SK-N-SH treated with all-trans-retinoic acid at 6 μM for 48 hours (cell line): ENCODE measurements around the gene ATP8B3.

ENCODE experiments used
- ATAC-seq: fragments of 200-7000 bp; cut with Tn5 transposase; 3 replicates; pipeline ENCODE4 v1.9.1; 2020; ENCODE audit warnings: mild to moderate bottlenecking, moderate library complexity
- ARNTL ChIP-seq: fragments of 450-650 bp; formaldehyde crosslinking; IDR thresholded peaks from 2 replicates; pipeline ENCODE4 v1.5.0; 2020; ENCODE audit warnings: low read depth, mild to moderate bottlenecking, moderate library complexity, borderline replicate concordance
- BACH2 ChIP-seq: fragments of 250-450 bp; sonication (Bioruptor Pico); IDR thresholded peaks from 2 replicates; pipeline ENCODE4 v1.9.0; 2021; ENCODE audit warnings: mild to moderate bottlenecking, borderline replicate concordance
- CSDC2 ChIP-seq: fragments of 250-450 bp; sonication (Bioruptor Pico); IDR thresholded peaks from 2 replicates; pipeline ENCODE4 v1.5.0; 2020; ENCODE audit warnings: mild to moderate bottlenecking, moderate library complexity
- ESRRG ChIP-seq: fragments of 250-450 bp; sonication (Bioruptor Pico); IDR thresholded peaks from 2 replicates; pipeline ENCODE4 v1.6.1; 2021; ENCODE audit warnings: mild to moderate bottlenecking
- GLIS3 ChIP-seq: fragments of 250-450 bp; sonication (Bioruptor Pico); IDR thresholded peaks from 2 replicates; pipeline ENCODE4 v1.5.0; 2020; ENCODE audit warnings: mild to moderate bottlenecking, moderate library complexity
- ISL1 ChIP-seq: fragments of 250-450 bp; sonication (Bioruptor Pico); IDR thresholded peaks from 2 replicates; pipeline ENCODE4 v2.1.2; 2022; ENCODE audit warnings: mild to moderate bottlenecking, moderate library complexity
- OSR1 ChIP-seq: fragments of 250-450 bp; sonication (Bioruptor Pico); IDR thresholded peaks from 2 replicates; pipeline ENCODE4 v1.8.0; 2022; ENCODE audit warnings: moderate library complexity, mild to moderate bottlenecking, inconsistent platforms
- POU6F1 ChIP-seq: fragments of 250-450 bp; sonication (Bioruptor Pico); IDR thresholded peaks from 2 replicates; pipeline ENCODE4 v1.8.0; 2021; ENCODE audit warnings: low read depth, mild to moderate bottlenecking, moderate library complexity, borderline replicate concordance
- PPARA ChIP-seq: fragments of 250-450 bp; sonication (Bioruptor Pico); IDR thresholded peaks from 2 replicates; pipeline ENCODE4 v1.5.0; 2020; ENCODE audit warnings: mild to moderate bottlenecking, borderline replicate concordance
- RARB ChIP-seq: fragments of 250-450 bp; sonication (Bioruptor Pico); IDR thresholded peaks from 2 replicates; pipeline ENCODE4 v1.8.0; 2021; ENCODE audit warnings: mild to moderate bottlenecking, moderate library complexity
- SNAI2 ChIP-seq: fragments of 250-450 bp; sonication (Bioruptor Pico); IDR thresholded peaks from 2 replicates; pipeline ENCODE4 v1.5.0; 2020; ENCODE audit warnings: mild to moderate bottlenecking, moderate library complexity
- TCF4 ChIP-seq: fragments of 250-450 bp; sonication (Bioruptor Pico); IDR thresholded peaks from 2 replicates; pipeline ENCODE4 v1.8.0; 2021; ENCODE audit warnings: mild to moderate bottlenecking, moderate library complexity, borderline replicate concordance
- TOX ChIP-seq: fragments of 250-450 bp; sonication (Bioruptor Pico); IDR thresholded peaks from 2 replicates; pipeline ENCODE4 v1.8.0; 2021; ENCODE audit warnings: mild to moderate bottlenecking, moderate library complexity, borderline replicate concordance
- TSHZ2 ChIP-seq: fragments of 250-450 bp; sonication (Bioruptor Pico); IDR thresholded peaks from 2 replicates; pipeline ENCODE4 v1.5.0; 2020; ENCODE audit warnings: mild to moderate bottlenecking, moderate library complexity
- ZC3H10 ChIP-seq: fragments of 250-450 bp; sonication (Bioruptor Pico); IDR thresholded peaks from 2 replicates; pipeline ENCODE4 v1.5.1; 2021; ENCODE audit warnings: mild to moderate bottlenecking, moderate library complexity
- ZFP3 ChIP-seq: fragments of 250-450 bp; sonication (Bioruptor Pico); IDR thresholded peaks from 2 replicates; pipeline ENCODE4 v1.5.0; 2020; ENCODE audit warnings: mild to moderate bottlenecking, moderate library complexity
- ZFP30 ChIP-seq: fragments of 450-650 bp; formaldehyde crosslinking; IDR thresholded peaks from 2 replicates; pipeline ENCODE4 v1.5.0; 2022; ENCODE audit warnings: mild to moderate bottlenecking, moderate library complexity
- ZNF565 ChIP-seq: fragments of 450-650 bp; formaldehyde crosslinking; conservative IDR thresholded peaks from 2 replicates; pipeline ENCODE4 v1.5.0; 2020; ENCODE audit warnings: low read depth, mild to moderate bottlenecking, moderate library complexity
- ZNF70 ChIP-seq: fragments of 450-650 bp; formaldehyde crosslinking; IDR thresholded peaks from 2 replicates; pipeline ENCODE4 v1.5.0; 2020; ENCODE audit warnings: mild to moderate bottlenecking, moderate library complexity
- ZNF8 ChIP-seq: fragments of 450-650 bp; formaldehyde crosslinking; IDR thresholded peaks from 2 replicates; pipeline ENCODE4 v1.5.0; 2020; ENCODE audit warnings: mild to moderate bottlenecking, moderate library complexity
- TF ChIP-seq, protein P1 (sequence below): fragments of 250-450 bp; sonication (Bioruptor Pico); IDR thresholded peaks from 2 replicates; pipeline ENCODE4 v1.5.1; 2021; ENCODE audit warnings: mild to moderate bottlenecking, moderate library complexity
- TF ChIP-seq, protein P2 (sequence below): fragments of 250-450 bp; sonication (Bioruptor Pico); IDR thresholded peaks from 2 replicates; pipeline ENCODE4 v1.5.1; 2020; ENCODE audit warnings: low read depth, mild to moderate bottlenecking, moderate library complexity
- TF ChIP-seq, protein P3 (sequence below): fragments of 250-450 bp; sonication (Bioruptor Pico); IDR thresholded peaks from 2 replicates; pipeline ENCODE4 v1.8.0; 2020; ENCODE audit warnings: mild to moderate bottlenecking, moderate library complexity, borderline replicate concordance

Gene ATP8B3

GRCh38 chr19:1750343-1751021 is 61.6 kb downstream of the ATP8B3 start (continued):
- TF ChIP-seq, protein P1, sequence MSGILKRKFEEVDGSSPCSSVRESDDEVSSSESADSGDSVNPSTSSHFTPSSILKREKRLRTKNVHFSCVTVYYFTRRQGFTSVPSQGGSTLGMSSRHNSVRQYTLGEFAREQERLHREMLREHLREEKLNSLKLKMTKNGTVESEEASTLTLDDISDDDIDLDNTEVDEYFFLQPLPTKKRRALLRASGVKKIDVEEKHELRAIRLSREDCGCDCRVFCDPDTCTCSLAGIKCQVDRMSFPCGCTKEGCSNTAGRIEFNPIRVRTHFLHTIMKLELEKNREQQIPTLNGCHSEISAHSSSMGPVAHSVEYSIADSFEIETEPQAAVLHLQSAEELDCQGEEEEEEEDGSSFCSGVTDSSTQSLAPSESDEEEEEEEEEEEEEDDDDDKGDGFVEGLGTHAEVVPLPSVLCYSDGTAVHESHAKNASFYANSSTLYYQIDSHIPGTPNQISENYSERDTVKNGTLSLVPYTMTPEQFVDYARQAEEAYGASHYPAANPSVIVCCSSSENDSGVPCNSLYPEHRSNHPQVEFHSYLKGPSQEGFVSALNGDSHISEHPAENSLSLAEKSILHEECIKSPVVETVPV, result no peak
- no peak for TF ChIP-seq OSR1 (CRISPR knock-in tag)
- TF ChIP-seq TCF4 (CRISPR knock-in tag), result no peak
- no peak for TF ChIP-seq BACH2 (CRISPR knock-in tag)
- no peak for TF ChIP-seq SNAI2 (CRISPR knock-in tag)
- no peak for TF ChIP-seq GLIS3 (CRISPR knock-in tag)
- no peak for TF ChIP-seq ZFP3 (CRISPR knock-in tag)
- TF ChIP-seq ZC3H10 (CRISPR knock-in tag), result no peak
- no peak for TF ChIP-seq ZNF70

DNA sequence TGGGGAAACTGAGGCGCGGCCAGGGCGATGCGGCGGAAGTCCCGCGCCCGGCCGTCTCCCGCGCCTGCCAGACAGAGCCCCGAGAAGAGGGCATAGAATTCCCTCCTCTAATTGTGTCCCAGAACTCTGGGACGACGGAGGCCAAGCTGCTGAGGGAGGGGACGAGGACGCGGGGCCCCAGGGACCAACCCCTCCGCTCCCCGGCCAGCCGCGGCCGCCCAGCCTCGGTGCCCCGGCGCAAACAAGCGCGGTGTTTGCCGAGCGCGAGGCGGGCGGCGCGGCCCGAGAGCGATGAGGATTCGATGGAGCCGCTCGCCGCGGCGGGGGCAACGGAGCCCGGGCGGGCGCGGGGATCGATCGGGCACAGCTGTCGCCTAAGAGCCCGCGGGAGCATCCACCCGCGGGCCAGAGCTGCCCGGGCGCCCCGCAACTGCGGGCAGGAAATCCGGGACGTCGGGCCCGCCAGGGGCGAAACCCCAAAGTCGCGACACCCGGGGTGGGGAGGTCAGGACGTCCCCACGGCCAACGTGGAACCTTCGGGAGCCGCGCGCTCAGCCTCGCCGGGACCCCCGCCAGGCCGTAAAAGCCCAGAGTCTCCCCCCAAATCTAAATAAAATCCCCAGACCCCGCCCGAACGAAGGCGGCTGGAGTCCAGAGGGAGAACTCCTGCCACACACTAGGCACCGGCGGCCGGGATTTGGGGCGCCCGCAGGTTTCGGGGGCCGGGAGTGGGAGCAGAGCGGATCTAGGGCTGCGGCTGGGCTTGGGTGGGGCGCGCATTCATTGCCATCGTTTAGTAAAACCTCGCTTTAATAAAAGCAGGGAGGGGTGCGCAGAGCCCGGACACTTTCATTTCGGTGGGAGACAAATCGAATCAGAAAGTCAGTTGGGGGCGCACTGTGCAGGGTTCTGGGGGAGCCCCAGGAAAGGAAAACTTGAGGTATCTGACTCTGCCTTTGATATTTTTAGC is 62.4 kb downstream of the ATP8B3 start:
- TF ChIP-seq BACH2 (CRISPR knock-in tag) (no peak), PPARA (CRISPR knock-in tag) (no peak), ISL1 (CRISPR knock-in tag) (no peak), ZNF565 (no peak), ZFP30 (no peak), TCF4 (CRISPR knock-in tag) (no peak), ZNF8 (CRISPR knock-in tag) (no peak), OSR1 (CRISPR knock-in tag) (no peak), CSDC2 (CRISPR knock-in tag) (no peak), POU6F1 (CRISPR knock-in tag) (no peak), GLIS3 (CRISPR knock-in tag) (no peak), ESRRG (no peak), ZC3H10 (CRISPR knock-in tag) (no peak), ZFP3 (CRISPR knock-in tag) (no peak), ARNTL (CRISPR knock-in tag) (no peak)
- TF ChIP-seq, protein P2, sequence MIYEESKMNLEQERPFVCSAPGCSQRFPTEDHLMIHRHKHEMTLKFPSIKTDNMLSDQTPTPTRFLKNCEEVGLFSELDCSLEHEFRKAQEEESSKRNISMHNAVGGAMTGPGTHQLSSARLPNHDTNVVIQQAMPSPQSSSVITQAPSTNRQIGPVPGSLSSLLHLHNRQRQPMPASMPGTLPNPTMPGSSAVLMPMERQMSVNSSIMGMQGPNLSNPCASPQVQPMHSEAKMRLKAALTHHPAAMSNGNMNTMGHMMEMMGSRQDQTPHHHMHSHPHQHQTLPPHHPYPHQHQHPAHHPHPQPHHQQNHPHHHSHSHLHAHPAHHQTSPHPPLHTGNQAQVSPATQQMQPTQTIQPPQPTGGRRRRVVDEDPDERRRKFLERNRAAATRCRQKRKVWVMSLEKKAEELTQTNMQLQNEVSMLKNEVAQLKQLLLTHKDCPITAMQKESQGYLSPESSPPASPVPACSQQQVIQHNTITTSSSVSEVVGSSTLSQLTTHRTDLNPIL (CRISPR knock-in tag), result no peak
- TF ChIP-seq, protein P3, sequence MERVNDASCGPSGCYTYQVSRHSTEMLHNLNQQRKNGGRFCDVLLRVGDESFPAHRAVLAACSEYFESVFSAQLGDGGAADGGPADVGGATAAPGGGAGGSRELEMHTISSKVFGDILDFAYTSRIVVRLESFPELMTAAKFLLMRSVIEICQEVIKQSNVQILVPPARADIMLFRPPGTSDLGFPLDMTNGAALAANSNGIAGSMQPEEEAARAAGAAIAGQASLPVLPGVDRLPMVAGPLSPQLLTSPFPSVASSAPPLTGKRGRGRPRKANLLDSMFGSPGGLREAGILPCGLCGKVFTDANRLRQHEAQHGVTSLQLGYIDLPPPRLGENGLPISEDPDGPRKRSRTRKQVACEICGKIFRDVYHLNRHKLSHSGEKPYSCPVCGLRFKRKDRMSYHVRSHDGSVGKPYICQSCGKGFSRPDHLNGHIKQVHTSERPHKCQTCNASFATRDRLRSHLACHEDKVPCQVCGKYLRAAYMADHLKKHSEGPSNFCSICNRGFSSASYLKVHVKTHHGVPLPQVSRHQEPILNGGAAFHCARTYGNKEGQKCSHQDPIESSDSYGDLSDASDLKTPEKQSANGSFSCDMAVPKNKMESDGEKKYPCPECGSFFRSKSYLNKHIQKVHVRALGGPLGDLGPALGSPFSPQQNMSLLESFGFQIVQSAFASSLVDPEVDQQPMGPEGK, result no peak
- TF ChIP-seq, protein P1, result no peak
- no peak for ATAC-seq

GRCh38 chr19:1748873-1749341 is 63.2 kb downstream of the ATP8B3 start:
- no peak for ATAC-seq
- no peak for TF ChIP-seq ARNTL (CRISPR knock-in tag)
- TF ChIP-seq ZFP30, result no peak
- TF ChIP-seq GLIS3 (CRISPR knock-in tag), result no peak
- TF ChIP-seq ISL1 (CRISPR knock-in tag), result no peak
- TF ChIP-seq ZFP3 (CRISPR knock-in tag), result no peak
- TF ChIP-seq RARB, result no peak
- TF ChIP-seq BACH2 (CRISPR knock-in tag), result no peak
- no peak for TF ChIP-seq ZNF8 (CRISPR knock-in tag)
- TF ChIP-seq OSR1 (CRISPR knock-in tag), result no peak
- TF ChIP-seq CSDC2 (CRISPR knock-in tag), result no peak
- TF ChIP-seq, protein P1, result no peak
- TF ChIP-seq ZC3H10 (CRISPR knock-in tag), result no peak
- TF ChIP-seq TOX (CRISPR knock-in tag), result no peak
- no peak for TF ChIP-seq ZNF70
- TF ChIP-seq TSHZ2 (CRISPR knock-in tag), result no peak
